Measurements from ENCODE around the gene HIP1R.

- TF ChIP-seq POLR2A (IDR thresholded peaks at IDR 0.05; ENCODE audit: low read length) (no peak), GATA1 (IDR thresholded peaks at IDR 0.05; ENCODE audit: low read depth, low read length) (no peak)
Measured at GRCh38 chr12:122869207-122869973, 34.1 kb downstream of the HIP1R start.

Data from erythroblast (primary cell).